HFF-Myc (cell line): ENCODE measurements around the gene TEX51.

Source experiments
- DNase-seq: peaks from one replicate; pipeline ENCODE4 v3.0.0-alpha.2; 2011; ENCODE audit warnings: low read depth; ENCODE audit errors: extremely low read depth
- H3K4me3 ChIP-seq: replicated peaks from 2 replicates; pipeline ENCODE4 v1.5.1; 2011; ENCODE audit warnings: low read depth, mild to moderate bottlenecking, control low read depth, low read length
- CTCF ChIP-seq: IDR thresholded peaks from 2 replicates; pipeline ENCODE4 v1.5.1; 2012; ENCODE audit warnings: mild to moderate bottlenecking, low read depth, low read length, control low read depth; ENCODE audit errors: missing control alignments

The TEX51 gene

GRCh38 chr2:126914811-126915500 is 16.3 kb downstream of the TEX51 start:
- DNase-seq, result no peak
- H3K4me3 ChIP-seq, result no peak overlapping the region
- no peak for TF ChIP-seq CTCF

DNA sequence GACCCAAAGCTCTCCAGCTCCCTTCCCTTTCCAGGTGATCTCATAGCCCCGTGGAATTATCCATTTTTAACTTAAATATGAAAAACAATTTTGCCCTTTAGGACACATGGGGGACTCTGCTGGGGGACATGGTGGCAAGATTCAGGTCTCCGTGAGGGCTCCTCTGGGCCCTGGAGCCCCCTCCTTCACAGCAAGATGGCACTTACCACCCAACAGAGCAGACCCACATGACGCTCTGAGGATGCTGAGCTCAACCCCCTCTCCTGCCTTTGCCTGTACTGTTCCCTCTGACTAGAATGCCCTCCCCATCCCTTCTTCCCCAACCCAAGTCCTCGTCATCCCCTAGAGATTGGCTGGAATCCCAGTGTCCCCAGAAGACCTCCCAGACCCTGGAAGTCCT is 17.2 kb downstream of the TEX51 start:
- no peak for DNase-seq
- H3K4me3 ChIP-seq, result no peak overlapping the region
- no peak for TF ChIP-seq CTCF

GRCh38 chr2:126916744-126917143 is 18.1 kb downstream of the TEX51 start:
- no peak for DNase-seq
- H3K4me3 ChIP-seq, result no peak overlapping the region
- TF ChIP-seq CTCF, result no peak

DNA sequence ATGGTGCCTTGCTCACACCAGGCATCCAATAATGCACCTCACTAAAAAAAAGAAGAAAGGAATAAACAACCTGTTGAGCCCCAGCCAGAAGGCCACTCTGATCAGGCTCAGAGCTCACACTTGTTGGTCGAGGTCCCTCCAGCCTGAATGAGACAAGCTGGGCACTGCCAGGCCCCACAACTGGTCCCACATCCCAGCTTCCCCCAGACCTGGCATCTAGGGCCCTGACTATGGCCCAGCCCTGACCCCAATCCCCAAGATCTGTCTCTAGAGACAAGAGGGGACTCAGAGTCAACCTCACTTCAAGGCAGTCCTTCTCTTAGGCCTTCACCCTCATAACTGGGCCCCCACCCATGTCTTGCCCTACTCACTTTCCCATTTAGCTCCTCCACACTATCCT is 22.4 kb downstream of the TEX51 start:
- no peak for DNase-seq
- no peak for TF ChIP-seq CTCF
- H3K4me3 ChIP-seq, result no peak overlapping the region

DNA sequence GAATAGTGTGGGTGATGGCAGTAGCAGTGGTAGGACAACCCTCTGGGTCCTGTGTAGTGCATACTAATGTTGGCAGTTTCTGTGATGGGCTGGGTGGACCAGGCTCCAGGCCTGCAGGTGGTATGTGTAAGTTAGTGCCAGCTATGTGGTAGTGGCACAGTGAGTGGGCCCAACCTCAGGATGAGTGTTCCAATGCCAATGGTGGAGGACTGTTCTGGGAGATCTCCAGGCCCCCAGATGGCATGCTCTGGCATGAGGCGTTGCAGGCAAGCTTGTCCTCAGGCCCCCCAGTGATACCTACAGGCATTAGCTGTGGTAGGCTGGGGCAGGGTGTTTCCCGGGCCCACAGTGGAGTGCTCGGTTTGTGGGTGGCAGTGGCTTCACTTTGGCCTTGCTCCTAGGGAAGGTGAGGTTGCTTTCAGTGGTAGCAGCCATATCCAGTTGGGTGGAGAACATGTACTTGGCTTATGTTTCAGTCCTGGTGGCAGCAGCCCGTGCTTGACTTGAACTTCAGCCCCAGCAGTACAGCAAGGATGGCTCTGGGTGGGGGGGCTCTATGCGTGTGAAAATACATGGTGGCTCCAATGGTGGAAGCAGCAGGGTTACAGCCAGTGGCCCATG is 32.4 kb downstream of the TEX51 start:
- no peak overlapping the region for H3K4me3 ChIP-seq
- no peak for DNase-seq
- no peak for TF ChIP-seq CTCF

DNA sequence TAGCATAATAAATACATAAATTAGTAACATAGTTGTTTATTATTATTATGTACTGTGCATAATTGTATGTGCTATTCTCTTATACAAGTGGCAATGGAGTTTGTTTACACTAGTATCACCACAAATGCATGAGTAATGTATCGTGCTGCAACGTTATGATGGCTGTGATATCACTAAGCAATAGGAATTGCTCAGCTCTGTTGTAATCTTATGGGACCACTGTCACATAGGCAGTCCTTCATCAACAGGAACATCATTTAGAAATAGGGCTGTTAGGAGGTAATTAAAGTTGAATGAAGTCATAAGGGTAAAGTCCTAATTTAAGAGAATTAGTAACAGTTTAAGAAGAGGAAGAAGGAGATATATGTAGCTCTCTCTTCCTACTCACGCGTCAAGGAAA is 33.8 kb downstream of the TEX51 start:
- H3K4me3 ChIP-seq, result no peak overlapping the region
- TF ChIP-seq CTCF, result no peak
- no peak for DNase-seq
